Gastrocnemius medialis (tissue), 4 donors: Measurements from ENCODE around the gene RWDD1.

ENCODE experiments used
- CTCF ChIP-seq, 5 experiments: fragments of 450-650 bp in 3 of 5; fragments of 200-600 bp in 2 of 5; sonication (generic) in 2 of 5; IDR thresholded peaks in 4 of 5; conservative IDR thresholded peaks in 1 of 5; 1 replicate in 4 of 5; 2 replicates in 1 of 5; pipeline ENCODE4 v1.5.1; 2016 to 2019; ENCODE audit warnings: antibody characterized with exemption in 5 of 5, mild to moderate bottlenecking in 3 of 5, moderate library complexity in 3 of 5
- POLR2A ChIP-seq, 2 donors: fragments of 450-650 bp; IDR thresholded peaks; one replicate each; pipeline ENCODE4 v1.6.1; 2017; ENCODE audit warnings: antibody characterized with exemption in 2 of 2, mild to moderate bottlenecking in 2 of 2, moderate library complexity in 2 of 2

- TF ChIP-seq CTCF (IDR thresholded peaks at IDR 0.05 in 4 of 5, conservative IDR thresholded peaks at IDR 0.05 in 1 of 5) (no peak), POLR2A (IDR thresholded peaks at IDR 0.05) (no peak)
Observed at GRCh38 chr6:116580198-116580597, 8.9 kb downstream of the RWDD1 start.
